Ammon's horn (tissue), 1 donor: ENCODE measurements around the gene PRDM16.
"Not testable (repeated sequence)": the region's sequence is repeated elsewhere in the genome, so short reads cannot be mapped to it uniquely, and the experiment has no call there.

ENCODE experiments used
- DNase-seq: peaks from one replicate; pipeline ENCODE4 v3.0.0-alpha.2; 2016; ENCODE audit warnings: low spot score

PRDM16 gene

DNA sequence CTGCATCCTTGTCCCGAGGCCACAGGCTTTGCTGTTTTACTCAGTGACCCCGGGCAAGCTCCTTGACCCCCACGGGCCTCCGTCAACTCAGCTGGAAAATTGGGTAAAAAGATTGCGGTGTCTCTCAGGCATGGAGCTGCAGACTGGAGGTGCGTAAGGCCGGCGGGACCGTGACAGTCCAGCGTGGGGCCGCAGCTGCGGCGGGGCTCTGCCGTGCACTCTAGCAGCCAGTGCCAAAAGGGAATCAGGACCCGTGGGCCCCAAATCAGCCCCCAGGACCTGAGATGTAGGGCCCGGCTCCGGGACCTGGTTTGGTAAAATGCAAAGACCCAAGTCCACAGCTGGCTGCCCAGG, 158.3 kb downstream of the PRDM16 start:
- no peak for DNase-seq

DNA sequence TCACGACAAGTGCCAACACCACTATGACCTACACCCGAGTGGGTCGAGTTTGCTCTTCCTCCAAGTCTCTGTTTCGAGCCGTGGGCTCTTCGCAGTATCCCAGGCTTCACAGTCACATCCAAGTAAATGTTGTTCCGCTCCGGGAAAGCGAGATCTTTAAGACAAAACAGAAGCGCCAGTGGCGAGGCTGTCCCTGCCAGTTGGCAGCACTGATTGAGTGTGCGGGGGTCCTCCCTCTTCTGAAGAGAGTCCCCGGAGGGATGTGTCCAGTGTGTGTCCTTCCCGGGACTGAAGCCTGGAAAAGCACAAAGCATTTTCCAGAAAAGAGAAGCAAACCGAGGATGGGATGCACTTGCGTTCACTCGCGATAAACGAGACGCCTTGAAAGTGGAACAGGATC, 158.9 kb downstream of the PRDM16 start:
- no peak for DNase-seq

DNA sequence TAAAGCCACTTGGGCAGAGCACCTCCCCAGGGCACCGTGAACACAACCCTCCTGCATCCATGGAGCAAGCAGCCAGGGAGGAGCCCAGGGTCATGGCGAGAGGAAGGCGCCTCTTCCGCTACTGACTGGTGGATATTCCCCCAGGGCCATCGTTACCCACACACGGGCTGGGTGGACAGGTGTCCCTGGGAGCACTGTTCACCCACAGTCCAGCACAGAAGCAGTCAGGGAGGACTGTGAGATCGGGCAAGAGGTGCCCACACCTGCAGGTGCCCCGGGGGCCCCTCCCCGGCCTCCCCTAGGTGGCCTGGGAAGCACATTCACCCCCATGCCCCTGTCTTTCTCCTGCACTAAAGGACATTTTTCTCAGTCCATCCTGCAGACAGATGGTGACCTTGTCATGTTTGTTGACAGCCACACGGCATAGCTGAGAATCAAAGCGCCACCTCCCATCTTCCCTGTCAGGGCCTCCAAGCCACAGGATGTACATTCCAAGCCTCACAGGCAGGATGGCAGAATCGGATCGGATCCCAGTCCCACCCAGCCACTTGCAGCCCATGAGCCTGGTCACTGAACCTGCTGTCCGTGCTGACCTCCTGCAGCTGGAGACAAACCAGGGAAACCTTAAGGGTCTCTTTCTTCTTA, 160.2 kb downstream of the PRDM16 start:
- no peak for DNase-seq

DNA sequence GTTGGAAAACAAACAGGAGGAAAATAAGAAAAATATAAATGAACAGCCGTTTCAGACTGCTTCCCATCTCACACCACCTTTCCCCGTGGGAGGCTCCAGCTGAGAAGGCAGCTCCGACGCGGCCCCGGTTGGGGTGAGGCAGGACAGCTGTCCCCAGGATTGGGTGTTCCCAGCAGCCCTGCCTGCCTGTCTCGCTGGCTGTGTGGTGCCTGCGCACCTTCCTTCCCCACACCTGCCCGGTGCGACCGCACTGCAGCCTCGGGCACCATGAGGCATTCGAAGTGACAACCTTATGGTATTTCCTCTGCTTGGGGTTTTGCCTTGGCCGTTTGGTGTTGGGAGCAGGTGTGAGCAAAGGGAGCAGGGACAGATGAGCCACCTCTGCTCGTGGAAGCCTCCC, 161.6 kb downstream of the PRDM16 start:
- DNase-seq = no peak

DNA sequence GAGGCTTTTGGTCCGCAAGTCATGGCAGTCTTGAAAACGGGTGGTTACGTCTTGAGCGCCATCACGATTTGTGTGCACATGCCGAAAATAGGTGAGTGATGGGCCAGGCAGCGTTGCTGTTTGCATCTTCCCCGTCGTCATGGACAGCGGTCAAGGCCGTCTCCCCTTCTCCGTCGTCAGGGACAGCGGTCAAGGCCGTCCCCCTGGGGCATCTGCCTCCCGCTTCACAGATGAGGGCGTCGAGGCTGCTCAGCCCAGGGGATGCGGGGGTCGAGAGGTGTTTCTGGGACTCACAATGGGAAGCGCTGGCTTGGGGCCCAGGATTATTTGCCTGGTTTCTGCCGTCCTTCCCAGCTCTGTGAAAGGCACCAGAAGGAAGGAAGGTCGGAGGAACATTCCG, 162.2 kb downstream of the PRDM16 start:
- no peak for DNase-seq

DNA sequence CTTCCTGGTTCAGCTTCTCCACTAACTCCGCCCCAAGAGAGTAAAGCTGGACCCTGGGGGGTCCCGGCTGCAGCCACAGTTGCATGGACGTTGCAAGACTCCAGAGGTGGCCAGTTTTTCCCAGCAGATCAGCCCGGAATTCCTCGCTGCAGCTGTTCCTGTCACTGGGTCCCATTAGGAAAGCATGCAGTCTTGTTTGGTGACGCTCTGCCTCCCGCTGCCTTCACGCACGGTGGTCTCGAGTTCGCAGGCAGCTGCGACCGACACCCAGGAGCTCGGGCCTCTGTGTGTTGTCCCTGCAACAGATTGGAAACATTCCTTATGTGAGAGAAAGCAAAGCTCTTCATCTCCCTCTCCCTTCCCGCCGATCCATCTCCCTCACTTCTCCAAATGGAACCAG, 162.8 kb downstream of the PRDM16 start:
- no peak for DNase-seq

DNA sequence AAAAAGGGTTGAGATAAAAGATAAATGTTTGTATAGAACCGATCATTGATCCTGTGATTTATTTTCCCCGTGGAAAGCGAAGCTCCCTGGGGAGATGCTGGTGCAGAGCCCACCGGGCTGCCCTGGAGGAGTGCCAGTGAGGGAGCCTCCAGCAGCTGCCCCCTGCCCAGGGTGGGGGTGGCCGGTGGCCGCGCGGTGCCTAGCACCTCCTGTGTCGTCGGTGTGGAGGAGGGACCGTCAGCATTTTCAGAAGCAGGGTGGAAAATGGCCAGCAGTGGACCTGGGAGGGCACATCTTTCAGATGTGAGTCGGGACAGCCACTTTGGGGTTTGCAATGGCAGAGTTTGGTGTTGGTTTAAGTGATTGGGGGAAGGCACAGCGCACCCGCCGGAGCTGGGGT, 164.0 kb downstream of the PRDM16 start:
- DNase-seq = no peak

DNA sequence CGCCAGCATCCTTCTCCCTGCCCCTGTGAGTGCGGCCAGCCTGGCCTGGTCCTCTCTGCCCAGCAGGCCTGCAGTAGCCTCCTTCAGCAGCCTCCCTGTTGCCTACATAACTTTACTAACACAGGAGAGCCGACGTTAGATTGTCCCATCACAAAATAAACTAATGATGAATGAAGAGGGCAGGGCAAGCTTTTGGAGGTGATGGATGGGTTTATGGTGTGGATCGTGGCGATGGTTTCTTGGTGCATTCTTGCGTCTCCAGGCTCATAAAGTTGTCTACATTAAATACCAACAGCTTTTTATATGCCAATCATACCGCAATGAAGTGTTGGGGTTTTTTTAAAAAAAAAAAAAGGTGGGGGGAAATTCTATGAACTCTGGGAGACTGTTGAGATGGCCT, 164.5 kb downstream of the PRDM16 start:
- no peak for DNase-seq

DNA sequence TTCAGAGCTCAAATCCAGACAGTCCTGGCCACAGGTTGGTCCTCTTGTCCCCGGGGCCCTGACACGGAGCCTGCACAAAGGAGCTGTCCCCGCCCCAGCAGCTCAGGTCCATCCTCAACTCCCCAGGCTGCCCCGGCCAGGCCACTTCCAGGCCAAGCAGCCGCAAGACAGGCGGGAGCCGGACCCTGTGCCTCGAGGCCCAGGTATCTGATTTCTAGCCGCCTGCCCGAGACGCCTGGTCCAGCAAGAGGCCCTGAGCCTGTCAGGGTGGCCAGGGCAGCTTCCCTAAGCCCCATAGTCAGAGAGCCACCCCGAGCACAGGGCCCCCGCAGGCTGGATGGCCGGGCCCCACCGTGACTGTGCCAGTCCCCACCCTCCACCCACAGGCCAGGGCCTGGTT, 165.3 kb downstream of the PRDM16 start:
- DNase-seq = no peak

DNA sequence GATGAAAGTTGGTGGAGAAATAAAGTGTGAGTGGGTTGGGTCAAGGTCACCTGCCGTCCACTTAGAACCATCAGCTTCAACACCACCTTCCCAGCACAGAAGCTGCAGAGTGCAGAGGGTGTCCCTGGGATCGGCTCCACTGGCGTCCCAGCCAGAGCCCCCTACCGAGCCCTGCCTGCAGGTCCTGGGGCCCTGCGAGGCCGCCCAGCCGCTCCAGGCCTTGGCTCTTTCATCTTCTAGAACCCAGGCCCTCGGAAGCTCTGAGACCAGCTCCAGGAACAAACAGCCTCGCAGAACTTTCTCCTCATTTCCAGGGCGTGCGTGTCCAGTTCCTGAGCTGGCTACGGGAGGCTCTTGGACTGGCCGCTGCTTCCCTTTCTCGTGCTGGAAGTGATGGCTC, 166.0 kb downstream of the PRDM16 start:
- DNase-seq = no peak

DNA sequence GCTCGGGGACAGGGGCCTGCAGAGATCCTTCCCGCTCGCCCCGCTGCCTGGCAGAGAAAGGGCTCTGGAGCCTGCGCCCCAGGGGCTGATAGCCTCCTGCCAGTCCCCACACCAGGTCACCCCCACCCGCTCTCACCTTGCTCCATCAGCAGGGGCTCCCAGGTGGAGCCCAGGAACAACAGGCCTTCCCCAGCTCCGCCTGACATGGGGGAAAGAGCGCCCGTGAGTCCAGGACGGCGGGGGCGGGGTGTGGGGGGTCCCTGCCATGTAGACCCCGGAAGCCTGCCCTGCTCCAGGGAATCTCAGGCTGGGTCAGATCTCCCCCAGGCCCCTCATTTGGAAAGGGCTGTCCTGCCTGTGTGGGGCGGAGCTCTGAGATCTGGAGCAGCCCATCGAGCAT, 166.5 kb downstream of the PRDM16 start:
- DNase-seq = no peak

DNA sequence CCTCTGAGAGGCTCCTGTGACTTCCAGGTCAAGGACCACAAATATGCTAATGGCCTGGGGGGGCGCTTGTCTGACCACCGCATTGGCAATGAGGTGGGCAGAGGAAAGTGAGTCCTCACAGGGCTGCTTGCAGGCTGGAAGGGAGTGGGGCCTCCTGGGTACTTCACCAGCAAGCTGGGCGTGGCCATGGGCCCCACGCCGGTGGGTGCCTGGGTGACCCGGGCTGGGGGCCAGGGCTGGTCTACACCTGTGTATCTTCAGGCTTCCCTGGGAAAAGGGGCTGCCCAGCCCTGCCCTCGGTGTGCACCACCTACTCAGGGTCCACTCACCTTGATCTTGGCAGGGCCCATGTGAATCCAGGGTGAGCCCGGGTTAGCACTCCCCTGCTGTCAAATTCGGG, 167.4 kb downstream of the PRDM16 start:
- no peak for DNase-seq

DNA sequence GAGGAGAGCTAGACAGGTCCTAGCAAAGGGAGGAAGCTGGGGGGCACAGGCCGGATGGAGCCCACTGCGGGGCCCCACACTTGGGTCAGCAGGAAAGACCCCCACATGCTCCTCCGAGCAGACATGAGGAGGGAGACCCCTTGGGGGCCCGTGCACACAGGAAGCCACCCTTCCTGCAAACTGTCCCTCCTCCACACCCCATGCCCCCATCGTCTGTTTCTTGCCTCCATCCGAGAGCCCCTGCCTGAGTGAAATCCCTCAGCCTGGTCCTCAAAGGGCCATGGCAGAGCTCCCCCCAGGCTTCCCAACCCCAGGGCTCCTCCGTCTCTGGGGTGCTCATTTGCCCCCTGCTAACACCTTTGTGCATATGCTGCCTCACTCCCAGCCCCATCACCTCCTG, 168.0 kb downstream of the PRDM16 start:
- no peak for DNase-seq

DNA sequence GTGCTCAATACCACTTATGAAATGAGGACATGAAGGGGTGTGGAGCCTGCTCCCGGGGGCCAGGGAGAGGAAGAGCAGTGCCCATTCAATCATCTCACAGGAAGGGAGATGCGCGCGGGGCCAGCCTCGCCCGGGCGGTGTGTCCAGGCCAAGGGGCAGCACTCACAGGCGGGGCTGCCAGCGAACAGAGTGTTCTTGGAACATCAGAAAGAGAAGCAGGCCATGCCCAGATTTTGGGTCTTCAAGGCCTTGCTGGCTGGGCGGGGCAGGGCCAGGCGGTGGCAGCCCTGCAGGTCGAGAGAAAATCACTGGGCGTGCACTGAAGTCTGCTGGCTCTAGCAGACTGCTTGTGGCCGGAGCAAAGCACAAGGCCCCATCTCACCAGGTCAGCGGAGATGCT, 168.6 kb downstream of the PRDM16 start:
- DNase-seq = peak; percentile 61

DNA sequence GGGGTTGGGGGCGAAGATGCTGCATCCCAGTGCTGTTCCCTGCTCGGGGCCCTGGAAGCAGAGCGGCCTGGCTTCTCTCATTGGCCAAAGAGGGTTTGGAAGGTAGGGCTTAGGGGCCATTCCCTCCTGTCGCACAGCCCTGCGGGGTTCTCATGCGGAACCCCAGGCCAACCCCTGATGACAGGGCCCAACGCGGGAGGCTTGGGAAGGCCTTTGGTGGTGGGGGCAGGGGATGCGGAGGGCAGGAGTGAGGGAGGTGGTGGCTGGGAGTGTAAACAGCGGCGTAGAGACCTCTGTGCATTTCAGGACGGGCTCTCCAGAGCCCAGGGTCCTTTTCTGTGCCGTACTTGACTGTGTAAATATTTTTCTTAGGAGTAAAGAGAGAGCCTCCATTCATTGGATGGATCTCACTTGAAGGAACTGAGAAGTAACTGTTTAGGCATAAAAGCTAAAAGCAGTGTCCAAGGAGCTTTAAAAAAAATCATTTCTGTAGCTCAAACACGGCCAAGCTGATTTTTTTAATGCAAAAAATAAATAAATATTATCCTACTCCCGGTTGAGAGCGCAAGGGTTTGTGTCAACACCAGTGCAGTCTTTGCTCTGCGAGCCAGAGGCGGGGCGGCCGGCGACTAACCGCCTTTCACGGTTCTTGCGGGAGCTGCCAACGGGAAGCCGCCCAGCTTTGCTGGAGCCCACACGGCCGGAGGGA, 169.1 kb downstream of the PRDM16 start:
- peak; percentile 57 for DNase-seq

DNA sequence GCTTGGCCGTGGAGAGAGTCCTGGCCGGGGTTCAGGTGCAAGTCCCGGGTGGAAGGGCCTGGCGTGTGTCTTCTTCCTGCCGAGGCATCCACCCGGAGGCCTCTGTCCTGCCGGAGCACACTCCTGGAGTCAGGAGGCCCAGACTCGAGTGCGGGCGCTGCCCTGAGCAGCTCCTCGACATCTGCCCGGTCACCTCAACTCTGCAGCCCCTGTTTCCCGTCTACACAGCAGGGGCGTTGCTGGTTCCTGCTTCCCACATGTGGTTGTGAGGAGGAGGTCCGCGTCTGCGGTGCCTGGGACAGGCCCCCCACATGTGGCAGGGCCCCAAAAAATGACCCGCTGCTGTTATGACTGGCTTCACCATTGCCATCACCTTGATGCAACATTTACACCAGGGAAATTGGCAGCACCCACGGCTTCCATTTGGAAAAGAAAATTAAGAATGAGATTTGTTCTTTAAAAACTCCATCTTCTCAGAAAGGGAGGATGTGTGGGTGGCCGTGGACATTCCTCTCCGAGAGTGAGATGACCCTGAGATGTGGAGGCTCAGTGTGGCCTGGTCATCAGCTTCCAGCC, 169.8 kb downstream of the PRDM16 start:
- no peak for DNase-seq

DNA sequence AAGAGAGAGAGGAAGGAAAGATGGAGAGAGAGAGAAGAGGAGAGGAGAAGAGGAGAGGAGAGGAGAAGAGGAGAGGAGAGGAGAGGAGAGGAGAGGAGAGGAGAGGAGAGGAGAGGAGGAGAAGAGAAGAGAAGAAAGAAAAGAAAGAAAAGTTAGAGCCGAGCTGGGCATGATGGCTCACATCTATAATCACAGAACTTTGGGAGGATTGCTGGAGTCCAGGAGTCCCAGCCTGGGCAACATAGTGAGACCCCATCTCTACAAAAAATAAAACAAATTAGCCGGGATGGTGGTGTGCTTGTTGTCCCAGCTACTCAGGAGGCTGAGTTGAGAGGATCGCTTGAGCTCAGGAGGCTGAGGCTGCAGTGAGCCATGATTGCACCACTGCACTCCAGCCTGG, 171.0 kb downstream of the PRDM16 start:
- not testable (repeated sequence) for DNase-seq

DNA sequence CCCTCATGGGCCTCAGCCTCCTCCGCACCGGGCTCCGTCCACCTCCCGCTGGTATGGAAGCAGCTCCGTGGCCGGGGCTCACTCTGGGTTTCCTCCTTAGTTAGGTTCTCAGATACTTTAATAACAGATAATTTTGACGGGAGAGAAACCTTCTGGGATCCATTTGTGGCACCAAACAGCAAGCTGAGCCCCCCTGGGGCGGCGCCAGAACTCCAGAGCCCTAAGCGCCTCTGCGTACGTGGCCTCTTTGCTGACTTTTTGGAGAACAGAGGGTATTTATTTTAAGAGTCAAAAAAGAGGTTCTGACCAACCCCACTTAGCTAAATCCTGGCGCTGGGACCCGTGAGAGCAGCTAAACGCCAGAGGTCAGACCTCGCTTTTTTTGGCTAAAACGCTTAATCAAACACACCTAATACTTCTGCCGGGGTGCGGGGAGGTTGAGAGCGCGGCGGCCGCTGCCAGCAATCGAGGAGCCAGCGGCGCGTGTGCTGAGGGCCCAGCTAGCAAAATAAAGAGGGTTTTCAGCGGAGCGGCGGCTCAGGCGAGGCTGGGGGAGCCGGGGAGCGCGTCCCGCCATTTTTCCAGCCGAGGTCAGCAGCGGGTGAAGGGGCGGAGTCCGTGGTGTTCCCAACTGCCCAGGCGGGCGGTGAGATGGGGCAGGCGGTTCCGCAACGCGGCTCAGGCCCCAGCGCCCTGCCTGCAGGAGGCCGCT, 171.7 kb downstream of the PRDM16 start:
- no peak for DNase-seq

DNA sequence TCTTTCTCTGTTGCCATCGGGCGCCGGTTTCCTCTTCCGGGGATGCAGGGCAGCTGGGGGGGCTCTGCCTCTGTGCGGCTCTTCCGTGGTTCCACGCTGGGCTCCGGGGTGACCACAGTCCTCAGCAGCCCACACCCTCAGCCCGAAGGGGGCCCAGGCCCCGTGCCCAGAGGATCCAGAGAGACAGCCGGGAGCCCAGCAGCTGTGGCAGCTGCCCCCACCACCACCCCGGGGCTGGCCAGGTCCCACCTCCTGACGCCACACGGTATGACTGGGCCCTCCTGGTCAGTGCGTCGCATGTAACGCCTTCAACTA, 172.2 kb downstream of the PRDM16 start:
- DNase-seq = no peak

DNA sequence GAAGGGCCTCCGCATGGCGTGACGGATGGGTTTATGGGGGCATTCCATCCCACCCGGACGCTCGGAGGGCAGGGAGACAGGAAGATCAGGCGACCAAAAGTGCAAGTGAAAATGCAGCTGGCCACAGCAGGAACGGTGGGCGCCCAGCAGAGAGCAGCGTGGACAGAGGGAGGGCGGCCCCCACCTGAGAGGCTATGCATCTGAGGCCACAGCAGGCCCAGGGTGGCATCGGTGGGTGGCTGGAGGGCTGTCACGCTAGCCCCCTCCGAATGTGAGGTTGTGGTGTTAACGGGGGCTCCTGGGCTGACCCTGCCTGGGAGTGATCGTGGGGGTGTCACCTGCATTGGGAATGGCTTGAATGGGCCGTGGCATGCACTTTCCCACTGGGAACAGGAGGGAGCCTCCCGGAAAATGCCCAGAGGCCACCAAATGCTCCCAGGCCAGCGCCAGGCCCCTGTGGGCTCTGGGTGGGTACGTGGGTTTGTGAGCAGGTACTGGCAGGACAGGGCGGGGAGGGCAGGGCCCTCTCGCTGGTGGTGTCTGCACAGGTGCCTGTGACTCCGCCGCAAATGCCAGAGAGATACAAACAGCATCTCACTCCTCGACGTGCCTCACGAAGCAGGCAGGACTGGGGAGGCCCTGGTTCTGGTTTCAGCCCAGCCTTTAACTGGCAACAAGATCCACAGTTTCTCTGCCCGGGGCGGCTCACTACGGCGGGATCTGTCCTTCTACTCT, 172.8 kb downstream of the PRDM16 start:
- DNase-seq = no peak

DNA sequence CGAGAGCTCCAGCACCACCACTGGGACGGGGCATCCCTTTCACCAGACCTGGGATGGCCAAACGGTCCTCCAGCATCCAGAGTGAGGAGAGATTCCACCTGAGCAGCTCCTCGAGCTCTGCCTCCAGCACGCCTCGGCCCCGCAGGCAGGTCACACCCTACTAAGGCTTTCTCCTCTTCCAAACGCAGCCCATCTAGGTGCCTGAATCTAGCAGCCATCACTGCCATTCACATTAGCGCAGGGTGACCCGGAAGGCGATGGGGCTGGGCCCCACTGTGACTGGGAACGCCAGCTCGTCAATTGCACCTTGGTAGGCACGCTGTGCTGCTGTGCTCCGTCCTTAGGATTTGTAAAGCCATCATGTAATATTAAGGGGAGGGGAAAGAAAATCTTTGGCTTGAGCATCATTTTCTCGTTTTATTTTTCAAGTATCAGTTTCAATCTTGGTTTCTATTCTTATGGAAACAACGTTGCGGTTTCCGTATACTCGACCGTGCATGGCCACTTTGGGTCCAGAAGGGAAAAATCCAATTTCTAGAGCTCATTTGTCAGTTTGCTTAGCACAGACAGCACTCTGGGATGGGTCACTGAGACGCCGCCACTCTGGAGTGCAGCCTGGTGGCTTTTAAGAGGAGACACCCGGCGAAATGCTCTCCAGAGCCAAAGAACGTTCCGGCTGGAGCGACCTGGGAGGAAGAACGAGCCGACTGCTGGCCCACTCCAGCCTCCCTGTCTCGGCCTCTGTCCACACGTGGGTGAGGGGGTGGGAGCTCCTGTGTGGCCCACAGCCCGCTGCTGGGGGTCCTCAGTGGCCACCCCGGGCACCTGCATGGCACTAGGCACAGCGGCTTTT, 173.6 kb downstream of the PRDM16 start:
- no peak for DNase-seq

DNA sequence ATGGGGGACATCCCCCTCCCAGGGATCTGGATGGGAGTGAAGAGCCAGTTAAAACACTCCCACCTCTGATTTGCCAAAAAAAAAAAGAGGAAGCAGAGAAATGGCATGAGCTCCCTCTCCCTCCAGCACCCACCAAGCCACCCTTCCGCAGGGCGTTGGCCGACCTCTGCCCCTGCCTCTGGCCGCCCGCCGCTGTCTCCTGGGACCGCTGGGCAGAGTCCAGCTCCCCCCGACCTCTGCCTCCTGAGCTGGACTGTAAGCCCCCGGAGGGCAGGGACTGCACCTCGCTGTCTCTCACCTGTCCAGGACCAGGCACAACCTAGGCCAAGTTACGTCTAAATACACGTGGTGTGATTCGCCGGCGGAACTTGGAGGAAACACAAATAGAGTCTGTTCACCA, 174.3 kb downstream of the PRDM16 start:
- no peak for DNase-seq
